HepG2 (cell line): Measurements from ENCODE around the gene HRG. TPM values are rescaled to one million over a fixed set of nuclear protein-coding genes. Genes with fewer than 3 reads are reported as not detected.

ENCODE experiments used
- HNRNPL ChIP-seq: fragments of 200-400 bp; formaldehyde crosslinking; IDR thresholded peaks from 2 replicates; pipeline ENCODE4 v1.6.1; 2017; ENCODE audit warnings: mild to moderate bottlenecking, low read depth, low read length
- HOXA9 ChIP-seq: sonication (generic); formaldehyde crosslinking; IDR thresholded peaks from 2 replicates; pipeline ENCODE4 v1.8.1; 2022; ENCODE audit warnings: missing genetic modification reagents, mild to moderate bottlenecking, moderate library complexity, borderline replicate concordance
- HOXD1 ChIP-seq: sonication (generic); formaldehyde crosslinking; IDR thresholded peaks from 2 replicates; pipeline ENCODE4 v1.5.0; 2020; ENCODE audit warnings: missing genetic modification reagents
- MED1 ChIP-seq: sonication (generic); formaldehyde crosslinking; IDR thresholded peaks from 2 replicates; pipeline ENCODE4 v1.4.0; 2020; ENCODE audit warnings: missing genetic modification reagents
- NR2F6 ChIP-seq, 2 experiments: IDR thresholded peaks; 2 replicates each; pipeline ENCODE4 v1.6.1; 2016; ENCODE audit warnings: antibody characterized with exemption in 1 of 2, mild to moderate bottlenecking in 1 of 2
- PHF20 ChIP-seq: sonication (generic); formaldehyde crosslinking; IDR thresholded peaks from 2 replicates; pipeline ENCODE4 v1.5.0; 2020; ENCODE audit warnings: mild to moderate bottlenecking, missing genetic modification reagents
- POLR2A ChIP-seq, 2 experiments: IDR thresholded peaks; 2 replicates each; pipeline ENCODE4 v1.6.1; 2011; ENCODE audit warnings: low read depth in 2 of 2, low read length in 2 of 2, mild to moderate bottlenecking in 1 of 2, moderate library complexity in 1 of 2; ENCODE audit not compliant: insufficient read depth in 1 of 2
- RXRA ChIP-seq: sonication (generic); formaldehyde crosslinking; IDR thresholded peaks from 2 replicates; pipeline ENCODE4 v1.5.1; 2020; ENCODE audit warnings: missing genetic modification reagents
- SIN3B ChIP-seq: fragments of 150-350 bp; IDR thresholded peaks from 2 replicates; pipeline ENCODE4 v1.6.1; 2014; ENCODE audit warnings: low read length
- THYN1 ChIP-seq: sonication (generic); formaldehyde crosslinking; IDR thresholded peaks from 2 replicates; pipeline ENCODE4 v1.8.1; 2023; ENCODE audit warnings: low read depth, mild to moderate bottlenecking, moderate library complexity, missing genetic modification reagents, borderline replicate concordance
- ZFP82 ChIP-seq: sonication (generic); formaldehyde crosslinking; IDR thresholded peaks from 2 replicates; pipeline ENCODE4 v1.5.1; 2020; ENCODE audit warnings: mild to moderate bottlenecking, missing genetic modification reagents, borderline replicate concordance
- ZNF331 ChIP-seq: sonication (generic); formaldehyde crosslinking; IDR thresholded peaks from 2 replicates; pipeline ENCODE4 v1.4.0; 2020; ENCODE audit warnings: missing genetic modification reagents
- ZNF431 ChIP-seq: sonication (generic); formaldehyde crosslinking; IDR thresholded peaks from 2 replicates; pipeline ENCODE4 v1.9.0; 2022; ENCODE audit warnings: missing genetic modification reagents, low read depth, mild to moderate bottlenecking, borderline replicate concordance
- ZSCAN21 ChIP-seq: sonication (generic); formaldehyde crosslinking; IDR thresholded peaks from 2 replicates; pipeline ENCODE4 v1.8.0; 2022; ENCODE audit warnings: mild to moderate bottlenecking, missing genetic modification reagents, moderate library complexity, borderline replicate concordance
- polyA plus RNA-seq, 8 experiments: library from polyadenylated mRNA; depleted of rRNA in 3 of 8; stranded (reverse) in 7 of 8; unstranded in 1 of 8; fragments of >200 nt; fragmentation: Illumina TruSeq in 4 of 8; extraction: Trizol in 4 of 8; gene quantifications; 2 replicates each; pipeline versions ENCODE4 v1.2.1 to v1.2.3, GENCODE V29; 2011 to 2016; ENCODE audit warnings: low read depth in 4 of 8, missing spikeins in 1 of 8, mixed read lengths in 1 of 8; ENCODE audit not compliant: insufficient read depth in 1 of 8
- total RNA-seq, 5 experiments: library from RNA; depleted of rRNA; stranded (reverse); fragments of >200 nt; fragmentation: Illumina TruSeq; extraction: Trizol; gene quantifications; 2 replicates each; pipeline ENCODE4 v1.2.3, GENCODE V29; 2016; ENCODE audit warnings: low read depth in 1 of 5
- TF ChIP-seq, protein P1 (sequence below): sonication (generic); formaldehyde crosslinking; IDR thresholded peaks from 2 replicates; pipeline ENCODE4 v1.4.0; 2020; ENCODE audit warnings: missing genetic modification reagents, low read depth, mild to moderate bottlenecking, borderline replicate concordance
- TF ChIP-seq, protein P2 (sequence below): sonication (generic); formaldehyde crosslinking; IDR thresholded peaks from 2 replicates; pipeline ENCODE4 v1.5.1; 2020; ENCODE audit warnings: missing genetic modification reagents, mild to moderate bottlenecking, borderline replicate concordance
- TF ChIP-seq, protein P3 (sequence below), 2 experiments: fragments of 450-650 bp in 1 of 2; sonication (generic) in 1 of 2; formaldehyde crosslinking; IDR thresholded peaks; 2 replicates each; pipeline versions ENCODE4 v1.5.0 to v1.8.0; 2020 to 2022; ENCODE audit warnings: mild to moderate bottlenecking in 1 of 2, missing genetic modification reagents in 1 of 2
- TF ChIP-seq, protein P4 (sequence below): sonication (generic); formaldehyde crosslinking; IDR thresholded peaks from 2 replicates; pipeline ENCODE4 v1.8.0; 2022; ENCODE audit warnings: mild to moderate bottlenecking, missing genetic modification reagents
- TF ChIP-seq, protein P5 (sequence below): sonication (generic); formaldehyde crosslinking; IDR thresholded peaks from 2 replicates; pipeline ENCODE4 v1.4.0; 2020; ENCODE audit warnings: missing genetic modification reagents

Gene HRG
- total and polyA plus RNA-seq, 2 of the 13 experiments (the other 11 are each of a cell fraction or from before 2014, with no cell fraction given): 0.09 to 0.11 TPM

DNA sequence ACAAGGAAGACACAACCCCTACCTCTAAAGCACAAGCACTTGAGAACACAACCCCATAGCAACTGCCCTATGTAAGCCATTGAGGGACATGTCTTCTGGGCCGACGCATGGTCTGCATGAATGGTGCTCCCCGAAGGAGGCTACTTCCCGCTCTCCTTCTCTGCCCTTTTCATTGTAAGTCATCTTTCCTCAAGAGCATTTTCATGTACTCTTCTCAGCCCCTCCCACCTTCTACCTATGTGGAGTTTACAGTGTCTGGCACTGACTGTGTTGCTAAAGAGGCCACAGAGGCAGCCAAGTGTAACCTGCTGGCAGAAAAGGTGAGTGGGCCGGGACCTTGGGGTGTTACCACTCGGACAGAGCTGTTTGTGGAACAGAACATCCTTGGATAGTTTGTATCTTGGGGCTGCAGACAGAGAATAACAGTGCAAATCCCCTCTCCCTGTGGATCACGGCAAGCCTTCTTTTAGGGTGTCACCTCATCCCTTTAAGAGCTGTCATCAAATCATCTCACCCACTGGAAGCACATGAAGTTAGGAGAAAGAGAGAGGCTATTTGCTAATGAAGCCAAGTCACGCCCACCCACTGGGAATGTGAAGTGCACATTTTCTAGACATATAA, 47.4 kb upstream of the HRG start (continued):
- TF ChIP-seq ZFP82 (0 out of 2 replicates have a peak, but pooled peaks have one; percentile 33), NR2F6 (IDR thresholded peaks at IDR 0.05) (no peak), NR2F6 (CRISPR knock-in tag; IDR thresholded peaks at IDR 0.05) (no peak), HOXD1 (CRISPR knock-in tag) (0 out of 2 replicates have a peak, but pooled peaks have one; percentile 20), MED1 (CRISPR knock-in tag) (peak; percentile 20), ZNF431 (CRISPR knock-in tag) (no peak), PHF20 (CRISPR knock-in tag) (0 out of 2 replicates have a peak, but pooled peaks have one; percentile 27), RXRA (CRISPR knock-in tag) (no peak), HNRNPL (0 out of 2 replicates have a peak, but pooled peaks have one; percentile 20), ZNF331 (CRISPR knock-in tag) (no peak), THYN1 (CRISPR knock-in tag) (no peak), ZSCAN21 (CRISPR knock-in tag) (no peak), HOXA9 (CRISPR knock-in tag) (peak; percentile 68; the same call in 1 of the 2 replicates), POLR2A (IDR thresholded peaks at IDR 0.05; ENCODE audit: insufficient read depth in 1 of 2, low read depth in 2 of 2, low read length in 2 of 2) (peak; percentile 40 to 87; a peak in 3 of 4 replicates), SIN3B (no peak)
- TF ChIP-seq, protein P1, sequence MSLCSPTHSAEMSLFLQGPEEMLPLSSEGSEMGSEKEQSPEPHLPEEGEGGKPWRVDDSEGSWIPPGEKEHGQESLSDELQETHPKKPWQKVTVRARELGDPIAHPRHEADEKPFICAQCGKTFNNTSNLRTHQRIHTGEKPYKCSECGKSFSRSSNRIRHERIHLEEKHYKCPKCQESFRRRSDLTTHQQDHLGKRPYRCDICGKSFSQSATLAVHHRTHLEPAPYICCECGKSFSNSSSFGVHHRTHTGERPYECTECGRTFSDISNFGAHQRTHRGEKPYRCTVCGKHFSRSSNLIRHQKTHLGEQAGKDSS (CRISPR knock-in tag): peak; percentile 34; the same call in 1 of the 2 replicates
- TF ChIP-seq, protein P2, sequence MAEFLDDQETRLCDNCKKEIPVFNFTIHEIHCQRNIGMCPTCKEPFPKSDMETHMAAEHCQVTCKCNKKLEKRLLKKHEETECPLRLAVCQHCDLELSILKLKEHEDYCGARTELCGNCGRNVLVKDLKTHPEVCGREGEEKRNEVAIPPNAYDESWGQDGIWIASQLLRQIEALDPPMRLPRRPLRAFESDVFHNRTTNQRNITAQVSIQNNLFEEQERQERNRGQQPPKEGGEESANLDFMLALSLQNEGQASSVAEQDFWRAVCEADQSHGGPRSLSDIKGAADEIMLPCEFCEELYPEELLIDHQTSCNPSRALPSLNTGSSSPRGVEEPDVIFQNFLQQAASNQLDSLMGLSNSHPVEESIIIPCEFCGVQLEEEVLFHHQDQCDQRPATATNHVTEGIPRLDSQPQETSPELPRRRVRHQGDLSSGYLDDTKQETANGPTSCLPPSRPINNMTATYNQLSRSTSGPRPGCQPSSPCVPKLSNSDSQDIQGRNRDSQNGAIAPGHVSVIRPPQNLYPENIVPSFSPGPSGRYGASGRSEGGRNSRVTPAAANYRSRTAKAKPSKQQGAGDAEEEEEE (CRISPR knock-in tag): 0 out of 2 replicates have a peak, but pooled peaks have one; percentile 20
- TF ChIP-seq, protein P3, sequence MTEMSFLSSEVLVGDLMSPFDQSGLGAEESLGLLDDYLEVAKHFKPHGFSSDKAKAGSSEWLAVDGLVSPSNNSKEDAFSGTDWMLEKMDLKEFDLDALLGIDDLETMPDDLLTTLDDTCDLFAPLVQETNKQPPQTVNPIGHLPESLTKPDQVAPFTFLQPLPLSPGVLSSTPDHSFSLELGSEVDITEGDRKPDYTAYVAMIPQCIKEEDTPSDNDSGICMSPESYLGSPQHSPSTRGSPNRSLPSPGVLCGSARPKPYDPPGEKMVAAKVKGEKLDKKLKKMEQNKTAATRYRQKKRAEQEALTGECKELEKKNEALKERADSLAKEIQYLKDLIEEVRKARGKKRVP (CRISPR knock-in tag; IDR thresholded peaks at IDR 0.05): no peak
- TF ChIP-seq, protein P4, sequence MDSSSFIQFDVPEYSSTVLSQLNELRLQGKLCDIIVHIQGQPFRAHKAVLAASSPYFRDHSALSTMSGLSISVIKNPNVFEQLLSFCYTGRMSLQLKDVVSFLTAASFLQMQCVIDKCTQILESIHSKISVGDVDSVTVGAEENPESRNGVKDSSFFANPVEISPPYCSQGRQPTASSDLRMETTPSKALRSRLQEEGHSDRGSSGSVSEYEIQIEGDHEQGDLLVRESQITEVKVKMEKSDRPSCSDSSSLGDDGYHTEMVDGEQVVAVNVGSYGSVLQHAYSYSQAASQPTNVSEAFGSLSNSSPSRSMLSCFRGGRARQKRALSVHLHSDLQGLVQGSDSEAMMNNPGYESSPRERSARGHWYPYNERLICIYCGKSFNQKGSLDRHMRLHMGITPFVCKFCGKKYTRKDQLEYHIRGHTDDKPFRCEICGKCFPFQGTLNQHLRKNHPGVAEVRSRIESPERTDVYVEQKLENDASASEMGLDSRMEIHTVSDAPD (CRISPR knock-in tag): no peak
- TF ChIP-seq, protein P5, sequence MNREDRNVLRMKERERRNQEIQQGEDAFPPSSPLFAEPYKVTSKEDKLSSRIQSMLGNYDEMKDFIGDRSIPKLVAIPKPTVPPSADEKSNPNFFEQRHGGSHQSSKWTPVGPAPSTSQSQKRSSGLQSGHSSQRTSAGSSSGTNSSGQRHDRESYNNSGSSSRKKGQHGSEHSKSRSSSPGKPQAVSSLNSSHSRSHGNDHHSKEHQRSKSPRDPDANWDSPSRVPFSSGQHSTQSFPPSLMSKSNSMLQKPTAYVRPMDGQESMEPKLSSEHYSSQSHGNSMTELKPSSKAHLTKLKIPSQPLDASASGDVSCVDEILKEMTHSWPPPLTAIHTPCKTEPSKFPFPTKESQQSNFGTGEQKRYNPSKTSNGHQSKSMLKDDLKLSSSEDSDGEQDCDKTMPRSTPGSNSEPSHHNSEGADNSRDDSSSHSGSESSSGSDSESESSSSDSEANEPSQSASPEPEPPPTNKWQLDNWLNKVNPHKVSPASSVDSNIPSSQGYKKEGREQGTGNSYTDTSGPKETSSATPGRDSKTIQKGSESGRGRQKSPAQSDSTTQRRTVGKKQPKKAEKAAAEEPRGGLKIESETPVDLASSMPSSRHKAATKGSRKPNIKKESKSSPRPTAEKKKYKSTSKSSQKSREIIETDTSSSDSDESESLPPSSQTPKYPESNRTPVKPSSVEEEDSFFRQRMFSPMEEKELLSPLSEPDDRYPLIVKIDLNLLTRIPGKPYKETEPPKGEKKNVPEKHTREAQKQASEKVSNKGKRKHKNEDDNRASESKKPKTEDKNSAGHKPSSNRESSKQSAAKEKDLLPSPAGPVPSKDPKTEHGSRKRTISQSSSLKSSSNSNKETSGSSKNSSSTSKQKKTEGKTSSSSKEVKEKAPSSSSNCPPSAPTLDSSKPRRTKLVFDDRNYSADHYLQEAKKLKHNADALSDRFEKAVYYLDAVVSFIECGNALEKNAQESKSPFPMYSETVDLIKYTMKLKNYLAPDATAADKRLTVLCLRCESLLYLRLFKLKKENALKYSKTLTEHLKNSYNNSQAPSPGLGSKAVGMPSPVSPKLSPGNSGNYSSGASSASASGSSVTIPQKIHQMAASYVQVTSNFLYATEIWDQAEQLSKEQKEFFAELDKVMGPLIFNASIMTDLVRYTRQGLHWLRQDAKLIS (CRISPR knock-in tag): no peak
